Endothelial cell of umbilical vein (primary cell): Measurements from ENCODE around the gene PRXL2C.

ENCODE experiments used
- CTCF ChIP-seq, 2 donors: IDR thresholded peaks; 1 replicate in 1 of 2; 2 replicates in 1 of 2; pipeline ENCODE4 v1.5.1; 2011; ENCODE audit warnings: low read length in 2 of 2, mild to moderate bottlenecking in 2 of 2, moderate library complexity in 2 of 2, control low read depth in 1 of 2, inconsistent platforms in 1 of 2, low read depth in 1 of 2; ENCODE audit not compliant: insufficient read depth in 1 of 2; ENCODE audit errors: extremely low read depth in 1 of 2
- MAX ChIP-seq: IDR thresholded peaks from 2 replicates; pipeline ENCODE4 v1.6.1; 2011; ENCODE audit not compliant: insufficient read depth, insufficient read length
- MYC ChIP-seq: IDR thresholded peaks from one replicate; pipeline ENCODE4 v1.6.1; 2011; ENCODE audit warnings: mild to moderate bottlenecking, low read depth, low read length

GRCh38 chr9:96638606-96639364 lies 16.3 kb downstream of the PRXL2C start:
- TF ChIP-seq CTCF (IDR thresholded peaks at IDR 0.05; ENCODE audit: extremely low read depth in 1 of 2, insufficient read depth in 1 of 2, low read depth in 1 of 2, low read length in 2 of 2) (no peak), MAX (no peak), MYC (no peak)
